ENCODE measurements around the gene KDM2B.

KDM2B gene

GRCh38 chr12:121495746-121496145, 85.1 kb downstream of the KDM2B start:
- H3K4me1 ChIP-seq (ENCODE audit: low read length): no peaks in the 10 kb centered on the region
- H3K9me2 ChIP-seq (replicated peaks; ENCODE audit: insufficient read depth, low read length): no peaks in the 10 kb centered on the region
- no peaks in the 10 kb centered on the region for H3K9me3 ChIP-seq (replicated peaks; ENCODE audit: insufficient read depth, low read length)
- H2AFZ ChIP-seq (ENCODE audit: low read length): no peak overlapping the region
- H3K4me2 ChIP-seq (ENCODE audit: low read depth, low read length): no peak overlapping the region
- TF ChIP-seq EZH2phosphoT487 (IDR thresholded peaks at IDR 0.05; ENCODE audit: low read length) (no peak), CTCF (IDR thresholded peaks at IDR 0.05; ENCODE audit: low read length) (no peak), EZH2 (optimal IDR thresholded peaks at IDR 0.05; ENCODE audit: low read depth, low read length) (no peak)
- no peak for DNase-seq
- no peaks in the 10 kb centered on the region for H3K27me3 ChIP-seq (replicated peaks; ENCODE audit: insufficient read depth, low read length)
- H3K79me2 ChIP-seq (ENCODE audit: low read length): no peaks in the 10 kb centered on the region
- H3K4me3 ChIP-seq (ENCODE audit: low read length): no peak overlapping the region
- no peaks in the 10 kb centered on the region for H3K36me3 ChIP-seq (replicated peaks; ENCODE audit: insufficient read depth, low read length)
- H4K20me1 ChIP-seq (ENCODE audit: insufficient read depth, low read length): no peaks in the 10 kb centered on the region
- H3F3A ChIP-seq (ENCODE audit: insufficient read depth, low read length): no peaks in the 10 kb centered on the region
- no peak overlapping the region for H3K27ac ChIP-seq (ENCODE audit: low read length)
- no peak overlapping the region for H3K9ac ChIP-seq (ENCODE audit: low read length)

- DNase-seq: no peak
- H3K79me2 ChIP-seq (ENCODE audit: low read length): no peaks in the 10 kb centered on the region
- H3K9ac ChIP-seq (ENCODE audit: low read length): no peak overlapping the region
- H3K9me2 ChIP-seq (replicated peaks; ENCODE audit: insufficient read depth, low read length): no peaks in the 10 kb centered on the region
- no peak overlapping the region for H3K27ac ChIP-seq (ENCODE audit: low read length)
- no peaks in the 10 kb centered on the region for H3K27me3 ChIP-seq (replicated peaks; ENCODE audit: insufficient read depth, low read length)
- no peaks in the 10 kb centered on the region for H3K4me1 ChIP-seq (ENCODE audit: low read length)
- H3K9me3 ChIP-seq (replicated peaks; ENCODE audit: insufficient read depth, low read length): no peaks in the 10 kb centered on the region
- H3K4me2 ChIP-seq (ENCODE audit: low read depth, low read length): no peak overlapping the region
- no peaks in the 10 kb centered on the region for H3F3A ChIP-seq (ENCODE audit: insufficient read depth, low read length)
- H3K36me3 ChIP-seq (replicated peaks; ENCODE audit: insufficient read depth, low read length): no peaks in the 10 kb centered on the region
- no peak for TF ChIP-seq EZH2phosphoT487 (IDR thresholded peaks at IDR 0.05; ENCODE audit: low read length)
- TF ChIP-seq CTCF (IDR thresholded peaks at IDR 0.05; ENCODE audit: low read length): peak; percentile 57
- H4K20me1 ChIP-seq (ENCODE audit: insufficient read depth, low read length): no peaks in the 10 kb centered on the region
- no peak overlapping the region for H3K4me3 ChIP-seq (ENCODE audit: low read length)
- H2AFZ ChIP-seq (ENCODE audit: low read length): no peak overlapping the region
Measured at GRCh38 chr12:121494093-121494787, 86.6 kb downstream of the KDM2B start.

GRCh38 chr12:121490401-121491281, 90.2 kb downstream of the KDM2B start:
- no peaks in the 10 kb centered on the region for H3K27me3 ChIP-seq (replicated peaks; ENCODE audit: insufficient read depth, low read length)
- H3K9me3 ChIP-seq (replicated peaks; ENCODE audit: insufficient read depth, low read length): no peaks in the 10 kb centered on the region
- no peak overlapping the region for H3K27ac ChIP-seq (ENCODE audit: low read length)
- no peaks in the 10 kb centered on the region for H3K9me2 ChIP-seq (replicated peaks; ENCODE audit: insufficient read depth, low read length)
- DNase-seq: no peak
- H3K4me2 ChIP-seq (ENCODE audit: low read depth, low read length): no peak overlapping the region
- no peaks in the 10 kb centered on the region for H3K36me3 ChIP-seq (replicated peaks; ENCODE audit: insufficient read depth, low read length)
- no peak overlapping the region for H3K4me3 ChIP-seq (ENCODE audit: low read length)
- no peak overlapping the region for H3K9ac ChIP-seq (ENCODE audit: low read length)
- no peak for TF ChIP-seq CTCF (IDR thresholded peaks at IDR 0.05; ENCODE audit: low read length)
- no peak for TF ChIP-seq EZH2 (optimal IDR thresholded peaks at IDR 0.05; ENCODE audit: low read depth, low read length)
- no peak for TF ChIP-seq EZH2phosphoT487 (IDR thresholded peaks at IDR 0.05; ENCODE audit: low read length)
- H2AFZ ChIP-seq (ENCODE audit: low read length): no peak overlapping the region
- H3F3A ChIP-seq (ENCODE audit: insufficient read depth, low read length): no peaks in the 10 kb centered on the region
- H4K20me1 ChIP-seq (ENCODE audit: insufficient read depth, low read length): no peaks in the 10 kb centered on the region
- no peaks in the 10 kb centered on the region for H3K4me1 ChIP-seq (ENCODE audit: low read length)
- no peaks in the 10 kb centered on the region for H3K79me2 ChIP-seq (ENCODE audit: low read length)

Data from MM.1S (cell line).